GM12865 (cell line): ENCODE results near the gene THRB.

Source experiments
- DNase-seq: peaks from one replicate; pipeline ENCODE4 v3.0.0; 2010; ENCODE audit warnings: low read depth
- H3K4me3 ChIP-seq: 2 replicates; pipeline ENCODE4 v1.5.1; 2011; ENCODE audit warnings: mild to moderate bottlenecking, low read depth, low read length, control low read depth
- TF ChIP-seq, protein P1 (sequence below): IDR thresholded peaks from 2 replicates; pipeline ENCODE4 v1.5.1; 2011; ENCODE audit warnings: low read length, control low read depth, low read depth, inconsistent platforms; ENCODE audit not compliant: insufficient read depth; ENCODE audit errors: missing control alignments

The THRB gene

GRCh38 chr3:24332092-24332491 is 162.6 kb downstream of the THRB start:
- H3K4me3 ChIP-seq: no peak overlapping the region
- TF ChIP-seq, protein P1, sequence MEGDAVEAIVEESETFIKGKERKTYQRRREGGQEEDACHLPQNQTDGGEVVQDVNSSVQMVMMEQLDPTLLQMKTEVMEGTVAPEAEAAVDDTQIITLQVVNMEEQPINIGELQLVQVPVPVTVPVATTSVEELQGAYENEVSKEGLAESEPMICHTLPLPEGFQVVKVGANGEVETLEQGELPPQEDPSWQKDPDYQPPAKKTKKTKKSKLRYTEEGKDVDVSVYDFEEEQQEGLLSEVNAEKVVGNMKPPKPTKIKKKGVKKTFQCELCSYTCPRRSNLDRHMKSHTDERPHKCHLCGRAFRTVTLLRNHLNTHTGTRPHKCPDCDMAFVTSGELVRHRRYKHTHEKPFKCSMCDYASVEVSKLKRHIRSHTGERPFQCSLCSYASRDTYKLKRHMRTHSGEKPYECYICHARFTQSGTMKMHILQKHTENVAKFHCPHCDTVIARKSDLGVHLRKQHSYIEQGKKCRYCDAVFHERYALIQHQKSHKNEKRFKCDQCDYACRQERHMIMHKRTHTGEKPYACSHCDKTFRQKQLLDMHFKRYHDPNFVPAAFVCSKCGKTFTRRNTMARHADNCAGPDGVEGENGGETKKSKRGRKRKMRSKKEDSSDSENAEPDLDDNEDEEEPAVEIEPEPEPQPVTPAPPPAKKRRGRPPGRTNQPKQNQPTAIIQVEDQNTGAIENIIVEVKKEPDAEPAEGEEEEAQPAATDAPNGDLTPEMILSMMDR: no peak
- DNase-seq: no peak

- H3K4me3 ChIP-seq: no peak overlapping the region
- TF ChIP-seq, protein P1: no peak
- no peak for DNase-seq
These were observed 171.4 kb downstream of the THRB start for GRCh38 chr3:24323272-24323671.

DNA sequence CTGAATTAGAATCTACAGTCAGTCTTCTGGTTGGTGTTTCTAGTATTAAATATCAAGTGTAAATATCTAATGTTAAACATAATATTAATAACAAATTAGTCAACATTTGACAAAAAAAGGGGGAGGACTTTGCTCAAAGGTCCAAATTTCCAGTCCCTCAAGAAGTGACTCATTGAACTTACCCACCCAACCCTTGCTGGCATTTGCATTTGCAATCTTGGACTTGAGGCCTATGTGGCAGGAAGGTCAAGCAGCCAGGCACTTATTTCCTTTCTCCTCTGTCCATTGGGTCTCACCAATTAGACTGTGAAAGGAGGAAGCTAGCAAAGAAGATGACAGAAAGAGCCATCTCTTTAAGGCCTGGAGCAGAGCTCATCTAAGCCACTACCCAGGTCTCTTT is 174.0 kb downstream of the THRB start:
- no peak overlapping the region for H3K4me3 ChIP-seq
- TF ChIP-seq, protein P1: no peak
- no peak for DNase-seq

- TF ChIP-seq, protein P1: no peak
- H3K4me3 ChIP-seq: no peak overlapping the region
- DNase-seq: no peak
These were observed 175.9 kb downstream of the THRB start for GRCh38 chr3:24318677-24319287.

DNA sequence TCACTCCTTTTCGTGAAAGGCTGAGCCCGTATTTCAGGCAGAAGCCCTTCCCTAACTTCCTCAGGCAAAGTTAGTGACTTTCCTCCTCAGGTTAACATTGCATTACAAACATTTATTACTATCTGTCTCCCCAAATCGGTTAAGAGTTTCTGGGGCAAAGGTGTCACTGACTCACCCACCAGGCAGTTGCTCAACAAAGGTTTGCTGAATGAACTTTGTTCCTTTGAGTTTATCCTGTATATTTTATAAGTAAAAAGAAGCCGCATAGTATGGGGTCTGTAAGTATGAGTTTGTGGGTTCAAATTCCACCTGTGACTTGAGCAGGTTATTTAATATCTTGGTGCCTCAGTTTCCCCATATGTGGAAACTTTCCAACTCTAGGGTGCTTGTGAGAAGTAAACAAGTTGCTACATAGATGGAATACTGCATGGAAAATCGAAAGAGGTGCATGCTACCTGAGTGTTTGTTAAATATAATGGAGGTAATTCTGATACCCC is 177.7 kb downstream of the THRB start:
- TF ChIP-seq, protein P1: no peak
- DNase-seq: no peak
- H3K4me3 ChIP-seq: no peak overlapping the region

- DNase-seq: no peak
- TF ChIP-seq, protein P1: no peak
- no peak overlapping the region for H3K4me3 ChIP-seq
These were observed 178.7 kb downstream of the THRB start for GRCh38 chr3:24315971-24316370.

- no peak overlapping the region for H3K4me3 ChIP-seq
- DNase-seq: no peak
- TF ChIP-seq, protein P1: no peak
These were observed 179.3 kb downstream of the THRB start for GRCh38 chr3:24315356-24315755.
